ENCODE data around the gene CEP170B. TPM values are rescaled to one million over a fixed set of nuclear protein-coding genes. Genes with fewer than 3 reads are reported as not detected.

CEP170B gene
- total RNA-seq, 1 donor from 2014 or later = 1.6 TPM

DNA sequence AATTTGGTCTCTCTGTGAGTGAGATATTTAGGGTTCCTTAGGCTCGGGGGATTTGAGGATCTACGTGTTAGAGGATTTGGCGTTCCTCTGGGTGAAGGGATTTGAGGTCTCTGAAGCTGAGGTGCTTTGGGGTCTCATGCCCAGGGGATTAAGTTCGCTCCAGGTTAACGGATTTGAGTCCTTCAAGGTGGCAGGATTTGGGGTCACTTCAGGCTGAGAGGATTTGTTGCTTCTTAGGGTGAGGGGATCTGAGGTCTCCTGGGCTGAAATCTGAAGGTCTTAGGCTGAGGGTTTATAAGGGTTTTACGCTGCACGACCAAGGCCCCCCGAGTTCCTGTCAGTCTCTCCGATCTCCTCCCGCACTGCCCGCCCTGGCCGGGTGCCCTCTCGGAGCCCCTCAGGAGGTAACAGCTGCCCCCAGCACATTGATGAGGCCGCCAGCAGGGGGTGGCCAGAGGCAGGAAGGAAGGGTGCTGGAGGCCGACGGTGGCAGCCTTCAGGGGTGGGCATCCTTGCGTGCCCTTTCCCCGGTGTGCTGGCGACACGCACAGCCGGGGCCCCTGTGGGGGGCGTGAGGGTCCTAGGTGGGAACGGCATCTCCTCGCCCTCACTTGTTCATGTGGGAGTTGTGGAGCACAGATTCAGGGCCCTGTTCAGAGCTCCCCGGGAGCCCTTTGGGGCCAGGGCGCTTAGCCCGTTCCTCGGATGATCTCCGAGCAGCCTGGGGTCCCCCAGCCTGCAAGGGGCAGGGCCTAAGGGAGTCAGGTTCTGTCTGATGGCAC is 14.3 kb downstream of the CEP170B start:
- intact Hi-C loops (cut with micrococcal nuclease) = no loop called here
- ATAC-seq (ENCODE audit: low read depth) (no peak), DNase-seq (no peak)
- TF ChIP-seq, protein P1, sequence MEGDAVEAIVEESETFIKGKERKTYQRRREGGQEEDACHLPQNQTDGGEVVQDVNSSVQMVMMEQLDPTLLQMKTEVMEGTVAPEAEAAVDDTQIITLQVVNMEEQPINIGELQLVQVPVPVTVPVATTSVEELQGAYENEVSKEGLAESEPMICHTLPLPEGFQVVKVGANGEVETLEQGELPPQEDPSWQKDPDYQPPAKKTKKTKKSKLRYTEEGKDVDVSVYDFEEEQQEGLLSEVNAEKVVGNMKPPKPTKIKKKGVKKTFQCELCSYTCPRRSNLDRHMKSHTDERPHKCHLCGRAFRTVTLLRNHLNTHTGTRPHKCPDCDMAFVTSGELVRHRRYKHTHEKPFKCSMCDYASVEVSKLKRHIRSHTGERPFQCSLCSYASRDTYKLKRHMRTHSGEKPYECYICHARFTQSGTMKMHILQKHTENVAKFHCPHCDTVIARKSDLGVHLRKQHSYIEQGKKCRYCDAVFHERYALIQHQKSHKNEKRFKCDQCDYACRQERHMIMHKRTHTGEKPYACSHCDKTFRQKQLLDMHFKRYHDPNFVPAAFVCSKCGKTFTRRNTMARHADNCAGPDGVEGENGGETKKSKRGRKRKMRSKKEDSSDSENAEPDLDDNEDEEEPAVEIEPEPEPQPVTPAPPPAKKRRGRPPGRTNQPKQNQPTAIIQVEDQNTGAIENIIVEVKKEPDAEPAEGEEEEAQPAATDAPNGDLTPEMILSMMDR (IDR thresholded peaks at IDR 0.05) = no peak
- no peak overlapping the region for H3K27ac Mint-ChIP-seq
- H3K9me3 Mint-ChIP-seq = no peaks in the 10 kb centered on the region
- peaks cover 6% of the 10 kb centered on the region for H3K27me3 Mint-ChIP-seq
- H3K4me1 Mint-ChIP-seq = no peaks in the 10 kb centered on the region
- ChIA-PET POLR2A (no interaction called here), CTCF (no interaction called here)
- H3K4me3 Mint-ChIP-seq = no peak overlapping the region
- no peaks in the 10 kb centered on the region for H3K36me3 Mint-ChIP-seq (ENCODE audit: low read depth)

DNA sequence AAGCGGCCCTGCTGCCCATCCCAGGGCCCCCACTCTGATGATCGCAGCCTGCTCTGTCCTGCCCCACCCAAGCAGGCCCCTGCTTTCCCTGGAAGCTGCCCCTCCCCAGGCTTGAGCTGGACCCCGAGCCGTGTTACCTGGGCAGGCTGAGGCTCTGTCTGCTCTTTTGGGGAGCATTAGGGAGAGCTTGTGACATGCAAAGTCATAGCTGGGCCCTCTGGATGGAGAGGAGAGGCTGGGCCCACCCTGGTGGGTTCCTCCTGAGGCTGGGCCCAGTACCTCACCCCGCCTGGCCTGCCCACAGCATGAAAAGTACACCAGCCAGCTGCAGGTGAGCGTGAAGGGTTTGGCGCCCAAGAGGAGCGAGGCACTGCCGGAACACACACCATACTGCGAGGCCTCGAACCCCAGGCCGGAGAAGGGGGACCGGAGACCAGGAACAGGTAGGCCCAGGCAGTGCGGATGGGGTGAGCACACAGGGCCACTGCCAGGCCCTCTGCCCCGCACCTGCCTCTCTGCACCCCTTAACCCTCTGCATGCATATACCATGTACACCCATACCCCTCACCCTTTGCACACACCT is 15.0 kb downstream of the CEP170B start:
- DNase-seq (no peak), ATAC-seq (ENCODE audit: low read depth) (no peak)
- Mint-ChIP-seq H3K27me3 (peaks cover 4% of the 10 kb centered on the region), H3K36me3 (ENCODE audit: low read depth) (no peaks in the 10 kb centered on the region), H3K9me3 (no peaks in the 10 kb centered on the region), H3K4me1 (no peaks in the 10 kb centered on the region), H3K4me3 (no peak overlapping the region), H3K27ac (no peak overlapping the region)
- TF ChIP-seq, protein P1 (IDR thresholded peaks at IDR 0.05) = no peak
- ChIA-PET POLR2A (no interaction called here), CTCF (no interaction called here)
- intact Hi-C loops (cut with micrococcal nuclease) = no loop called here

DNA sequence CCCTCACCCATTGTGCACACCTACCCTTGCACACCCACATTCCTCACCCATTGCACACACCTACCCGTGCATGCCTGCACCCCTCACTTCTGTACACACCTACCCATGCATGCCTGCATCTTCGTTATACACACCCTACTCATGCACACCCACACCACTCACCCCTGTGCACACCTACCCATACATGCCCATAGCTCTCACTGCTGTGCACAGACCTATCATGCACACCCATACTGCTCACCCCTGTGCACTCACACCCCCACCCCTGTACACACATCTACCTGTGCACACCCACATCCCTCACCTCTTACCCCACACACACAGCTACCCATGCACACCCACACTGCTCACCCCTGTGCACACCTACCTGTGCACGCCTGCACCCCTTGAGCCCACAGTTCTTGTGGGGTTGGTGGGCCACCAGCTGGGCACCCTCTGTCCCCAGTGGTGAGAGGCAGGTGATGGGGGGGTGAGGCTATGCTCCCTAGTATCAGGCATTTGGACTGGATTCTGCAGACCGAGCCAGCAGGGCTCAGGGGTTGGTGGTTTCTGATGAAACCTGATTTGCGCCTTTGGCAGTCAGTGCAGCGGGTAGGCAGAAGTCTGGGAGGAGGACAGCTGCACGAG is 15.6 kb downstream of the CEP170B start:
- intact Hi-C loops (cut with micrococcal nuclease) = no loop called here
- CTCF ChIA-PET = no interaction called here
- no peaks in the 10 kb centered on the region for H3K4me1 Mint-ChIP-seq

DNA sequence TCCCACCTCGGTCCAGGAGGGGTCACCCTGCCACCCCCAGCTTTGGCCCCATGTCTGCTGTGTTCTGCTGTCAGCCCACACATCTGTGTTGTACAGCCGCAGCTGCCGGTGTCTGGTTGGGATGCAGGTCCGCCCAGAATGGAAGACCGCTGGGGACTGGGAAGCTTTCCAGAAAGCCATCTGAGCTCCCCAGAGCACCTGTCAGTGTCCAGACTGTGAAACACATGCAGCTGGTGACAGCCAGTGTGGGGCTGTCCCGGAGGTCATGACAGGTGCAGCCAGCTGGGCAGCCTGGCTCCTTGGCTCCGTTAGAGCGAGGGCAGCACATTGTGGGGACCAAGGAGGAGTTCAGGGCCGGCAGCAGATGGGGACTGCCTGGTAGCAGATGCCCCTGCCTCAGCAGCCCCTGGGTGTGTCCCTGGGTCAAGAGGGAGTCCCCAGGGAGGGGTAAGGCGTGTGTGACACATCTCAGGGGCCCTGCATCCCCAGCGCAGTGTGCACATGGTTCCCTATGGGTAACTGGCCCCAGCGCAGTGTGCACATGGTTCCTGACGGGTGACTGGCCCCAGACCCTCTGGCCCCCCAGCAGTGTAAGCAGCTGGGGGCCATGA is 16.4 kb downstream of the CEP170B start:
- ChIA-PET POLR2A (no interaction called here), CTCF (no interaction called here)
- intact Hi-C loops (cut with micrococcal nuclease) = no loop called here
- H3K27ac Mint-ChIP-seq = no peak overlapping the region
- peaks cover 4% of the 10 kb centered on the region for H3K27me3 Mint-ChIP-seq
- no peaks in the 10 kb centered on the region for H3K4me1 Mint-ChIP-seq
- DNase-seq (no peak), ATAC-seq (ENCODE audit: low read depth) (no peak)
- TF ChIP-seq, protein P1 (IDR thresholded peaks at IDR 0.05) = no peak
- no peak overlapping the region for H3K4me3 Mint-ChIP-seq
- no peaks in the 10 kb centered on the region for H3K36me3 Mint-ChIP-seq (ENCODE audit: low read depth)
- H3K9me3 Mint-ChIP-seq = no peaks in the 10 kb centered on the region

More for the DNA sequence above, 15.6 kb downstream of the CEP170B start:
- H3K27ac Mint-ChIP-seq = no peak overlapping the region
- no peaks in the 10 kb centered on the region for H3K9me3 Mint-ChIP-seq
- POLR2A ChIA-PET = no interaction called here
- DNase-seq (no peak), ATAC-seq (ENCODE audit: low read depth) (no peak)
- TF ChIP-seq, protein P1 (IDR thresholded peaks at IDR 0.05) = no peak
- H3K27me3 Mint-ChIP-seq = peaks cover 4% of the 10 kb centered on the region
- H3K4me3 Mint-ChIP-seq = no peak overlapping the region
- H3K36me3 Mint-ChIP-seq (ENCODE audit: low read depth) = no peaks in the 10 kb centered on the region
